Hematopoietic multipotent progenitor cell treated with erythropoietin and hydrocortisone succinate and interleukin-3 and kit ligand, for 17 days (in vitro differentiated cells): ENCODE data around the gene PLPP2.

ENCODE experiments used
- DNase-seq: peaks from one replicate; pipeline ENCODE4 v3.0.0-alpha.2; 2015; ENCODE audit warnings: low spot score

The PLPP2 gene

GRCh38 chr19:313988-314815, 23.0 kb upstream of the PLPP2 start:
- DNase-seq: no peak

GRCh38 chr19:313169-313987, 22.2 kb upstream of the PLPP2 start:
- no peak for DNase-seq

GRCh38 chr19:311813-312261, 20.6 kb upstream of the PLPP2 start:
- DNase-seq: no peak

- DNase-seq: no peak
These were observed 19.7 kb upstream of the PLPP2 start for GRCh38 chr19:310781-311496.

DNA sequence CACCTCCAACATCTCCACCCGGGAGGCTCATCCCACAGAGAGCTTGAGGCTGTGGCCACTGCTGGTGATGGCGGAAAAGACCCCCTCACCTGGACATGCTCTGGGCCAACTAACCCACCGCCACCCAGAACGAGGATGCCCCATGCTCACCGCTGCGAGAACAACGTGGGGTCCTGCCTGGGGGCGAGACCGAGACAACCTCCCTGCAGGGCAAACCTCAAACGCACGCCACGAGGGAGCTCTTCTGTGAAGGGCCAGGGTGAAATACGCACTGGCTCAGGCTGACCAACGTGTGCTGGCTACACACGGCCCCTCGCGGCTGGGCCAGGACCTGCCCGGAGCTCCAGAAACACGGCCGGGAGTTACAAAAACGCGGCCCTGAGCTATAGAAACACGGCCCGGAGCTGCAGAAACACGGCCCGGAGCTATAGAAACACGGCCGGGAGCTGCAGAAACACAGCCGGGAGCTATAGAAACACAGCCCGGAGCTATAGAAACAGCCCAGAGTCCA, 19.0 kb upstream of the PLPP2 start:
- DNase-seq: no peak

DNA sequence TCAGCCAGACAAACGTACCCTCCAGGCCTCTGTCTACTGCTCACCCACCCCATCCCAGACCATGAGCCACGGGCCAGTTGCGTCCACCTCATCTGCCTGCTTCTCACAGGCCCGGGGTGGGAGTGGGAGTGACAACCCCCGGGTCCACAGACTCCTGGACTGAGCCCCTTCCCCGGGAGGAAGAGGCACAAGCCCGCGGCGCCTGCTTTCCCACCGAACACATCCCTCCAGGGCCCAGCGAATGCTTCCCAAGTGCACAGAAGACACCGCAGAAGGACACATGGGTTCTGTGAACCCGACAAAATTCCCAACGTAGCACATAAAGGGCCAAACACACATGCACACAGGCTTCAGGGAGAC, 18.0 kb upstream of the PLPP2 start:
- no peak for DNase-seq

- no peak for DNase-seq
These were observed 17.4 kb upstream of the PLPP2 start for GRCh38 chr19:308471-309205.

DNA sequence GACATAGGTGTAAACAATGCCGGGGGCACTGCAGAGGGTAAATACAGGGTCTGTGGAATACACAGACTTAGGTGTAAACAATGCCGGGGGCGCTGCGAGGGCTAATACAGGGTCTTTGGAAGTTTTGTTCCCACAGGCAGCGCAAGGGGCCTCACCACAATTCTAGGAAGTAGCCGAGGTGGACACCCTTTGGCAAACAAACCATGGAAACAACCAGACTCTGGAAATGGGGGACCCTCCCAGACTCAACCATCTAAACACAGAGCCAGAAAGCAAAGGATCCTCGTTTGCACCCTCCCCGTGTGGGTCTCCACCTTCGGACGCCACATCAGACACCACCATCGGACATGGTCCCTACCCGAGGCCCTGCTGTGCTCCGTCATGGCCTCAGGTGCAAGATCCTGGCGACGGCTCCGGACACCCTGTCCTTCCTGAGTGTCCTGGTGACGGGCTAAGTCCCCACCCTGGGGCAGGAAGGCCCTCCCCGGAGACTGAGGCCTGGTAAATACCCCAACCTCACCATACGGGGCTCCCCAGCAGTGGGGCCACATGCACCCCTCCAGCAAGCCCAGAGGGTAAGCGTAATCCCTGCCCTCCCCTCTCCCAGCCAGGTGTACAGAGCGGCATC, 16.7 kb upstream of the PLPP2 start:
- DNase-seq: no peak

- no peak for DNase-seq
These were observed 15.9 kb upstream of the PLPP2 start for GRCh38 chr19:307111-307531.

DNA sequence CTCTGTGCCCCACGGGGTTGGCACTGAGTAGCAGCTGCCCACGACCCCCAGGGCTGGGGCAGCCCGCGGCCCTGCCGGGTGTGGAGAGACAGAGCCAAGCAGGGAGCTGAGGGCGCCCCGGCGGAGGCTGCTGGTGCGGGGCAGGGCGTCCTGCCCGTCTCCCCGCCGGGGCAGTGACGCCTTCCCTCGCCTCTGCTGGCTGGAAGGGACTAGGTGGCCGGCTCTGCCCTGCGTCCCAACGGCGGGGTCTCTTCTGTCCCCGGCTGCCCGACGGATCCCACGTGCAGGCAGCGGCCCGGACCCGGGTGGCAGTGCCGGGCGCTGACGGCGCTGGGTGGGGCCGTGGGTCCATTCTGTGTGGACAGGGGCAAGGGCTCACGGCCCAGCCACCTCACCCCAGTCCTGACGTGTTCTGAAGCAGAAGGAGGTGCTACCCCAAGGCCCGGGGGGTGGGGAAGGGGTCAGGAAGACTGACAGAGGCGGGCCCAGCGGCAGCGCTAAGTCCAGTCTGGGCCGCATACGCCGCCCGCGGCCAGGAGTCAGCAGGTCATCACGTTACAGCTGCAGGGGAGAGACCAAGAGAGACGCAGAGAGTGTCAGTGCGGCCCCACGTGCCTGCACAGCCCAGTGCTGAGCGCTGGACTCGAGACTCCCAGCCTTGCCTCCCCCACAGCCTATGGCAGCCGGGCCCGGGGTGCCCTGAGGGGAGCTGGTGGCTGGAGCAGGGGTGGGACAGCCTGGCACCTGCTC, 15.1 kb upstream of the PLPP2 start:
- no peak for DNase-seq

GRCh38 chr19:305240-306150, 14.3 kb upstream of the PLPP2 start:
- DNase-seq: no peak

- no peak for DNase-seq
These were observed 5.4 kb upstream of the PLPP2 start for GRCh38 chr19:296476-297225.

- no peak for DNase-seq
These were observed 4.6 kb upstream of the PLPP2 start for GRCh38 chr19:295687-296370.

- DNase-seq: no peak
These were observed 3.9 kb upstream of the PLPP2 start for GRCh38 chr19:294946-295686.

GRCh38 chr19:294341-294945, 3.2 kb upstream of the PLPP2 start:
- no peak for DNase-seq

- no peak for DNase-seq
These were observed 2.4 kb upstream of the PLPP2 start for GRCh38 chr19:293436-294110.
